WTC11 (cell line): ENCODE data around the gene TEC. TPM values are rescaled to one million over a fixed set of nuclear protein-coding genes. Genes with fewer than 3 reads are reported as not detected.

Experiments
- ATAC-seq: fragments of 200-7000 bp; cut with Tn5 transposase; 2 replicates; pipeline ENCODE4 v1.10.0; 2021; ENCODE audit warnings: mild to moderate bottlenecking, moderate library complexity
- CTCF ChIA-PET: fragments of 300-600 bp; sonication (Branson Sonifier 250); formaldehyde crosslinking; loops from one replicate; lab custom pipeline; 2021; ENCODE audit warnings: antibody characterized with exemption; lab: Charles Lee
- POLR2A ChIA-PET: fragments of 350-600 bp; sonication (Branson Sonifier 250); formaldehyde crosslinking; loops from one replicate; lab custom pipeline; 2021; ENCODE audit warnings: antibody characterized with exemption; lab: Charles Lee
- DNase-seq: peaks from one replicate; pipeline ENCODE4 v3.0.0; 2021; ENCODE audit warnings: low spot score
- H3K27ac Mint-ChIP-seq: 2 replicates; pipeline ENCODE4 v1.8.0; 2021; ENCODE audit warnings: mixed read lengths
- H3K27me3 Mint-ChIP-seq: 2 replicates; pipeline ENCODE4 v1.8.0; 2021; ENCODE audit warnings: low read depth, mild to moderate bottlenecking, moderate library complexity, mixed read lengths
- H3K36me3 Mint-ChIP-seq: 2 replicates; pipeline ENCODE4 v1.8.0; 2021; ENCODE audit warnings: mixed read lengths
- H3K4me1 Mint-ChIP-seq: 2 replicates; pipeline ENCODE4 v1.8.0; 2022; ENCODE audit warnings: mixed read lengths
- H3K4me3 Mint-ChIP-seq: 2 replicates; pipeline ENCODE4 v1.8.0; 2021; ENCODE audit warnings: mild to moderate bottlenecking, moderate library complexity, mixed read lengths
- H3K9me3 Mint-ChIP-seq: 2 replicates; pipeline ENCODE4 v1.8.0; 2021; ENCODE audit warnings: mixed read lengths
- AFF4 ChIP-seq: sonication (generic); formaldehyde crosslinking; IDR thresholded peaks from 2 replicates; pipeline ENCODE4 v1.8.1; 2023; ENCODE audit warnings: mild to moderate bottlenecking, missing genetic modification reagents, borderline replicate concordance
- CREB1 ChIP-seq: sonication (generic); formaldehyde crosslinking; IDR thresholded peaks from 2 replicates; pipeline ENCODE4 v1.8.0; 2023; ENCODE audit warnings: mild to moderate bottlenecking, missing genetic modification reagents
- CTCF ChIP-seq: fragments of 200-600 bp; IDR thresholded peaks from 2 replicates; pipeline ENCODE4 v1.8.0; 2022; ENCODE audit warnings: antibody characterized with exemption
- ELF4 ChIP-seq: sonication (generic); formaldehyde crosslinking; IDR thresholded peaks from 2 replicates; pipeline ENCODE4 v1.8.1; 2022; ENCODE audit warnings: low read depth, mild to moderate bottlenecking, moderate library complexity, missing genetic modification reagents
- FOXK1 ChIP-seq: sonication (generic); formaldehyde crosslinking; IDR thresholded peaks from 2 replicates; pipeline ENCODE4 v1.8.0; 2022; ENCODE audit warnings: mild to moderate bottlenecking, moderate library complexity, missing genetic modification reagents
- NR2C2 ChIP-seq: sonication (generic); formaldehyde crosslinking; IDR thresholded peaks from 2 replicates; pipeline ENCODE4 v1.8.0; 2022; ENCODE audit warnings: mild to moderate bottlenecking, missing genetic modification reagents
- SMAD4 ChIP-seq: sonication (generic); formaldehyde crosslinking; IDR thresholded peaks from 2 replicates; pipeline ENCODE4 v1.8.0; 2022; ENCODE audit warnings: mild to moderate bottlenecking, missing genetic modification reagents
- TEAD4 ChIP-seq: sonication (generic); formaldehyde crosslinking; IDR thresholded peaks from 2 replicates; pipeline ENCODE4 v1.8.0; 2022; ENCODE audit warnings: mild to moderate bottlenecking, missing genetic modification reagents
- ZBTB21 ChIP-seq: sonication (generic); formaldehyde crosslinking; IDR thresholded peaks from 2 replicates; pipeline ENCODE4 v1.8.1; 2023; ENCODE audit warnings: mild to moderate bottlenecking, missing genetic modification reagents, borderline replicate concordance
- ZNF121 ChIP-seq: sonication (generic); formaldehyde crosslinking; IDR thresholded peaks from 2 replicates; pipeline ENCODE4 v1.8.0; 2023; ENCODE audit warnings: missing genetic modification reagents
- ZNF512 ChIP-seq: sonication (generic); formaldehyde crosslinking; IDR thresholded peaks from 2 replicates; pipeline ENCODE4 v1.8.1; 2022; ENCODE audit warnings: missing genetic modification reagents, borderline replicate concordance
- ZNF532 ChIP-seq: fragments of 250-450 bp; sonication (Bioruptor Pico); IDR thresholded peaks from 2 replicates; pipeline ENCODE4 v1.9.0; 2021; ENCODE audit warnings: mild to moderate bottlenecking, borderline replicate concordance
- total RNA-seq: library from RNA; stranded (reverse); gene quantifications from 3 replicates; pipeline ENCODE4 v1.2.3, GENCODE V29; 2021

The TEC gene
- total RNA-seq, 1 experiment from 2014 or later = 8.8 TPM

GRCh38 chr4:48216563-48216962 is 53.1 kb downstream of the TEC start (continued):
- TF ChIP-seq ZNF532 (CRISPR knock-in tag) = no peak
- no peak for TF ChIP-seq SMAD4 (CRISPR knock-in tag)
- TF ChIP-seq CTCF = no peak
- no peak for TF ChIP-seq AFF4
- TF ChIP-seq TEAD4 (CRISPR knock-in tag) = no peak

- no peaks in the 10 kb centered on the region for H3K27me3 Mint-ChIP-seq
- DNase-seq (no peak), ATAC-seq (no peak)
- CTCF ChIA-PET = no interaction called here
- TF ChIP-seq NR2C2 (CRISPR knock-in tag) (no peak), ZNF121 (CRISPR knock-in tag) (no peak), ELF4 (CRISPR knock-in tag) (no peak), FOXK1 (CRISPR knock-in tag) (no peak), CREB1 (CRISPR knock-in tag) (no peak), ZBTB21 (CRISPR knock-in tag) (no peak)
- H3K4me1 Mint-ChIP-seq = no peaks in the 10 kb centered on the region
- no peak overlapping the region for H3K4me3 Mint-ChIP-seq
- H3K27ac Mint-ChIP-seq = no peak overlapping the region
- POLR2A ChIA-PET = no interaction called here
- H3K9me3 Mint-ChIP-seq = no peaks in the 10 kb centered on the region
- H3K36me3 Mint-ChIP-seq = no peaks in the 10 kb centered on the region
Measured at GRCh38 chr4:48215977-48216376, 53.7 kb downstream of the TEC start.

GRCh38 chr4:48212165-48212564 is 57.5 kb downstream of the TEC start:
- no peak for ATAC-seq
- DNase-seq = no peak
- H3K27ac Mint-ChIP-seq = no peak overlapping the region
- no peaks in the 10 kb centered on the region for H3K9me3 Mint-ChIP-seq
- no peak for TF ChIP-seq ZNF512 (CRISPR knock-in tag)
- H3K4me3 Mint-ChIP-seq = no peak overlapping the region
- no peaks in the 10 kb centered on the region for H3K27me3 Mint-ChIP-seq
- no peaks in the 10 kb centered on the region for H3K36me3 Mint-ChIP-seq
- ChIA-PET POLR2A (no interaction called here), CTCF (no interaction called here)
- peaks cover 8% of the 10 kb centered on the region for H3K4me1 Mint-ChIP-seq
